B cell (primary cell): ENCODE measurements around the gene RPS21. TPM values are rescaled to one million over a fixed set of nuclear protein-coding genes. Genes with fewer than 3 reads are reported as not detected.

Source experiments
- ATAC-seq: fragments of 200-7000 bp; cut with Tn5 transposase; one replicate; pipeline ENCODE4 v1.10.0; 2021; ENCODE audit warnings: low read depth, mild to moderate bottlenecking, moderate number of reproducible peaks, moderate library complexity
- CTCF ChIA-PET: fragments of 350-600 bp; sonication (Branson Sonifier 250); formaldehyde crosslinking; loops from one replicate; lab custom pipeline; 2021; ENCODE audit warnings: antibody characterized with exemption, inconsistent platforms; lab: Charles Lee
- POLR2A ChIA-PET: fragments of 350-600 bp; sonication (Branson Sonifier 250); formaldehyde crosslinking; loops from one replicate; lab custom pipeline; 2021; ENCODE audit warnings: antibody characterized with exemption; lab: Charles Lee
- DNase-seq: peaks from one replicate; pipeline ENCODE4 v3.0.0; 2013
- H2AFZ ChIP-seq: 2 replicates; pipeline ENCODE4 v1.6.1; 2012; ENCODE audit warnings: mild to moderate bottlenecking, low read depth, low read length; ENCODE audit not compliant: insufficient read depth, poor library complexity, severe bottlenecking
- H3K27ac ChIP-seq, 2 donors: 1 replicate in 1 of 2; 2 replicates in 1 of 2; pipeline ENCODE4 v1.5.1; 2012 to 2013; ENCODE audit warnings: low read length in 2 of 2, mild to moderate bottlenecking in 2 of 2, moderate library complexity in 1 of 2
- H3K27me3 ChIP-seq, 4 experiments: fragments of 200-600 bp in 1 of 4; sonication (generic) in 1 of 4; replicated peaks in 1 of 4; 1 replicate in 2 of 4; 2 replicates in 2 of 4; pipeline versions ENCODE4 v1.6.1 to v1.7.0; 2013 to 2016; ENCODE audit warnings: low read length in 3 of 4, mild to moderate bottlenecking in 2 of 4, mixed read lengths in 1 of 4, moderate library complexity in 1 of 4; ENCODE audit not compliant: insufficient read depth in 4 of 4, control insufficient read depth in 3 of 4; ENCODE audit errors: control extremely low read depth in 1 of 4
- H3K36me3 ChIP-seq, 2 experiments: replicated peaks in 1 of 2; 1 replicate in 1 of 2; 2 replicates in 1 of 2; pipeline versions ENCODE4 v1.6.1 to v1.7.1; 2013; ENCODE audit warnings: low read length in 1 of 2; ENCODE audit not compliant: insufficient read depth in 2 of 2, control insufficient read depth in 1 of 2; ENCODE audit errors: control extremely low read depth in 1 of 2, extremely low read depth in 1 of 2
- H3K4me1 ChIP-seq, 2 donors: fragments of 200-600 bp in 1 of 2; sonication (generic) in 1 of 2; 1 replicate in 1 of 2; 2 replicates in 1 of 2; pipeline versions ENCODE4 v1.5.1 to v1.6.1; 2013 to 2017; ENCODE audit warnings: low read length in 2 of 2; ENCODE audit not compliant: control insufficient read depth in 2 of 2, insufficient read depth in 2 of 2
- H3K4me2 ChIP-seq: replicated peaks from 2 replicates; pipeline ENCODE3; 2012; ENCODE audit warnings: mild to moderate bottlenecking, low read depth, low read length; ENCODE audit not compliant: poor library complexity, severe bottlenecking
- H3K4me3 ChIP-seq, 5 experiments: fragments of 200-600 bp in 1 of 5; sonication (generic) in 1 of 5; 1 replicate in 3 of 5; 2 replicates in 2 of 5; pipeline versions ENCODE4 v1.5.1 to v1.7.0; 2011 to 2016; ENCODE audit warnings: low read length in 4 of 5, mild to moderate bottlenecking in 4 of 5, low read depth in 2 of 5, control low read depth in 1 of 5, moderate library complexity in 1 of 5; ENCODE audit not compliant: insufficient read depth in 1 of 5; ENCODE audit errors: control extremely low read depth in 1 of 5, extremely low read depth in 1 of 5
- H3K79me2 ChIP-seq: fragments of 200-600 bp; sonication (generic); one replicate; pipeline ENCODE4 v1.6.0; 2016; ENCODE audit warnings: low read length; ENCODE audit not compliant: control insufficient read depth, insufficient read depth
- H3K9ac ChIP-seq: fragments of 200-600 bp; sonication (generic); 2 replicates; pipeline ENCODE4 v1.6.1; 2017; ENCODE audit warnings: mild to moderate bottlenecking, low read length, moderate library complexity
- H3K9me3 ChIP-seq, 3 donors: one replicate each; pipeline versions ENCODE4 v1.6.1 to v1.7.1; 2013; ENCODE audit warnings: low read length in 2 of 3; ENCODE audit not compliant: control insufficient read depth in 2 of 3, insufficient read depth in 1 of 3; ENCODE audit errors: control extremely low read depth in 1 of 3
- H4K20me1 ChIP-seq: 2 replicates; pipeline ENCODE4 v1.6.0; 2012; ENCODE audit warnings: mild to moderate bottlenecking, low read length; ENCODE audit not compliant: insufficient read depth, control insufficient read depth, poor library complexity, severe bottlenecking
- H3K27ac Mint-ChIP-seq: one replicate; pipeline ENCODE4 v1.8.0; 2021; ENCODE audit warnings: mixed read lengths
- H3K27me3 Mint-ChIP-seq: one replicate; pipeline ENCODE4 v1.8.0; 2021; ENCODE audit warnings: mixed read lengths
- H3K4me1 Mint-ChIP-seq: one replicate; pipeline ENCODE4 v1.8.0; 2021; ENCODE audit warnings: mixed read lengths
- H3K4me3 Mint-ChIP-seq: one replicate; pipeline ENCODE4 v1.8.0; 2021; ENCODE audit warnings: mixed read lengths
- H3K9me3 Mint-ChIP-seq: one replicate; pipeline ENCODE4 v1.8.0; 2022; ENCODE audit warnings: mixed read lengths; ENCODE audit not compliant: insufficient read depth
- CTCF ChIP-seq: fragments of 200-600 bp; IDR thresholded peaks from one replicate; pipeline ENCODE4 v1.8.0; 2022; ENCODE audit warnings: antibody characterized with exemption, mild to moderate bottlenecking
- EZH2 ChIP-seq: IDR thresholded peaks from 2 replicates; pipeline ENCODE4 v1.6.1; 2012; ENCODE audit warnings: borderline replicate concordance, low read depth, mild to moderate bottlenecking, moderate library complexity, low read length; ENCODE audit not compliant: insufficient read depth, poor library complexity, severe bottlenecking
- WGBS: methylation state at CpG from one replicate; pipeline ENCODE4 v1.1.5; 2013; ENCODE audit warnings: missing lambda C conversion rate; ENCODE audit not compliant: insufficient coverage; 5-methylcytosine and 5-hydroxymethylcytosine counted together
- intact Hi-C: fragments of 100-400 bp; cut with micrococcal nuclease; formaldehyde crosslinking; loops from one replicate; pipeline ENCODE4 v1.10.0; 2022
- polyA plus RNA-seq: library from polyadenylated mRNA; depleted of rRNA; stranded (reverse); fragments of >200 nt; gene quantifications from 2 replicates; pipeline ENCODE4 v1.2.3, GENCODE V29; 2012
- total RNA-seq, 2 donors: library from RNA; stranded (reverse); fragments of 120-200 nt in 1 of 2; gene quantifications; 1 replicate in 1 of 2; 2 replicates in 1 of 2; pipeline versions ENCODE4 v1.2.3 to v1.2.4, GENCODE V29; 2013 to 2022

Gene RPS21
- total and polyA plus RNA-seq, 2 donors (not counting 1 experiment from before 2014, with no cell fraction given), result 2,653 to 9,603 TPM

- H3K9ac ChIP-seq, result no peak overlapping the region
- H2AFZ ChIP-seq, result no peak overlapping the region
- Mint-ChIP-seq H3K27me3 (no peaks in the 10 kb centered on the region), H3K4me3 (no peak overlapping the region), H3K9me3 (no peaks in the 10 kb centered on the region), H3K4me1 (peaks cover 24% of the 10 kb centered on the region), H3K27ac (no peak overlapping the region)
- H3K4me2 ChIP-seq, result no peak overlapping the region
- H4K20me1 ChIP-seq, result peaks cover 44% of the 10 kb centered on the region
- no peak overlapping the region for H3K27ac ChIP-seq
- POLR2A ChIA-PET, result interaction anchor here (0.5 kb wide), 1 partner anchor 89 kb away, joined by 3 read pairs; no protein-coding TSS in a partner anchor
- CTCF ChIA-PET, result interaction anchor here (1.0 to 1.6 kb wide), 3 partner anchors 89 to 417 kb away, joined by 3 read pairs; no protein-coding TSS in a partner anchor
- ATAC-seq, result no peak
- WGBS, result 92% methylated on average over 43 of the region's 44 CpGs
- intact Hi-C loops, result no loop called here
- H3K9me3 ChIP-seq, result no peaks in the 10 kb centered on the region
- peaks cover 2 to 38% of the 10 kb centered on the region in 2 experiments for H3K36me3 ChIP-seq
- no peaks in the 10 kb centered on the region for H3K27me3 ChIP-seq
- TF ChIP-seq EZH2, result no peak
- no peak for TF ChIP-seq CTCF
- H3K79me2 ChIP-seq, result peaks cover 32% of the 10 kb centered on the region
- no peak for DNase-seq
- no peak overlapping the region for H3K4me3 ChIP-seq
- peaks cover 12 to 15% of the 10 kb centered on the region in 2 donors for H3K4me1 ChIP-seq
Observed at GRCh38 chr20:62391165-62392076, 4.5 kb downstream of the RPS21 start.

GRCh38 chr20:62392077-62392418 lies 5.1 kb downstream of the RPS21 start:
- ATAC-seq, result no peak
- Histone ChIP-seq H4K20me1 (peaks cover 44% of the 10 kb centered on the region), H3K9me3 (no peaks in the 10 kb centered on the region), H3K79me2 (peaks cover 26% of the 10 kb centered on the region), H3K4me1 (peaks cover 12 to 15% of the 10 kb centered on the region in 2 donors), H3K4me2 (no peak overlapping the region), H3K36me3 (peaks cover 2 to 38% of the 10 kb centered on the region in 2 experiments), H3K9ac (no peak overlapping the region), H3K27ac (no peak overlapping the region), H3K4me3 (no peak overlapping the region), H3K27me3 (no peaks in the 10 kb centered on the region), H2AFZ (no peak overlapping the region)
- no peak for DNase-seq
- ChIA-PET POLR2A (no interaction called here), CTCF (interaction anchor here (1.5 to 1.6 kb wide), 2 partner anchors 9 to 416 kb away, joined by 3 to 7 read pairs; no protein-coding TSS in a partner anchor)
- WGBS, result 96% methylated on average over 7 of the region's 10 CpGs
- H3K27me3 Mint-ChIP-seq, result no peaks in the 10 kb centered on the region
- no peak for TF ChIP-seq EZH2
- no peak for TF ChIP-seq CTCF
- H3K9me3 Mint-ChIP-seq, result no peaks in the 10 kb centered on the region
- H3K4me3 Mint-ChIP-seq, result no peak overlapping the region
- H3K27ac Mint-ChIP-seq, result no peak overlapping the region
- intact Hi-C loops, result no loop called here
- peaks cover 20% of the 10 kb centered on the region for H3K4me1 Mint-ChIP-seq
